B cell (primary cell): ENCODE data around the gene AP4M1.

ENCODE experiments used
- CTCF ChIP-seq: fragments of 200-600 bp; IDR thresholded peaks from one replicate; pipeline ENCODE4 v1.8.0; 2022; ENCODE audit warnings: antibody characterized with exemption, mild to moderate bottlenecking
- EZH2 ChIP-seq: IDR thresholded peaks from 2 replicates; pipeline ENCODE4 v1.6.1; 2012; ENCODE audit warnings: borderline replicate concordance, low read depth, mild to moderate bottlenecking, moderate library complexity, low read length; ENCODE audit not compliant: insufficient read depth, poor library complexity, severe bottlenecking

- TF ChIP-seq CTCF (no peak), EZH2 (no peak)
Observed at GRCh38 chr7:100157334-100158228, 56.1 kb downstream of the AP4M1 start.
